ENCODE measurements around the gene AGBL4. TPM values are rescaled to one million over a fixed set of nuclear protein-coding genes. Genes with fewer than 3 reads are reported as not detected.
"Not testable (repeated sequence)": the region's sequence is repeated elsewhere in the genome, so short reads cannot be mapped to it uniquely, and the experiment has no call there.

AGBL4 gene
- total and polyA plus RNA-seq, 7 experiments from 2014 or later = 0.27 TPM; not detected in 6

DNA sequence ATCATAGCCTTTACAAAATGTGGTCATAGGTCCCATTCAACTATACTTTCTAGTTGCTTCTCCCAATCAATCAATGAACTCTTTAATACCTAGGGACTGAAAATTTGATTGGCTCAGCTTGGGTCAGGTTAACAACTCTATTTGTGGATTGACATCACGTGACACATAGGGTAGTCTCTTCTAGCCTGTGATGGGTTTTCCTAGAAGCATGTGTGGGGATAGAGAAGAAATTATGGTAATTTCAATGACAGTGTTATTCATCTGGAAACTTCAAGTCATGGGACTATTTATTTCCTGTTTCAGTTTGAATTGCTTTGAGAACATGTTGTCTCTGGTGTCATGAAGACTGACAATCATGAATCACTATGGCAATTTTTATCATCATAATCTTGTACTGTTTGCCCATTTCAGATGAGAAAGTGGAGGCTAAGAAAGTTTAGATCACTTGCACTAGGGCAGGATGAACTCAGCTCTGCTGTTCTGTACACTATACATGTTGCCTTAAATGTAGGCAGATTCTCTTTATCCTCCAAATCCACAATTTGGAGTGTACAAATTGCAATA is 717.2 kb downstream of the AGBL4 start:
- H3K27ac Mint-ChIP-seq = no peak overlapping the region
- H3K4me3 ChIP-seq (ENCODE audit: low read length) = no peak overlapping the region
- CTCF ChIA-PET = no interaction called here
- POLR2A ChIA-PET = no interaction called here
- no peaks in the 10 kb centered on the region for H3K36me3 ChIP-seq (ENCODE audit: control insufficient read depth in 2 of 3, insufficient read depth in 3 of 3, low read length in 3 of 3)
- no peak overlapping the region for H3K4me3 Mint-ChIP-seq
- H3K9me3 ChIP-seq (ENCODE audit: control insufficient read depth in 2 of 3, low read length in 3 of 3) = peaks cover 0 to 4% (median 0%) of the 10 kb centered on the region in 3 experiments
- H3K4me1 Mint-ChIP-seq = no peaks in the 10 kb centered on the region
- DNase-seq (no peak), ATAC-seq (no peak)
- peaks cover 3 to 16% (median 9%) of the 10 kb centered on the region in 11 donors for H3K9me3 Mint-ChIP-seq
- H3K27me3 Mint-ChIP-seq = peaks cover 0 to 4% (median 0%) of the 10 kb centered on the region in 5 donors
- no peaks in the 10 kb centered on the region for H3K36me3 Mint-ChIP-seq
- H3K27me3 ChIP-seq (ENCODE audit: control insufficient read depth in 2 of 2, insufficient read depth in 2 of 2, low read length in 2 of 2) = no peaks in the 10 kb centered on the region
- no peaks in the 10 kb centered on the region for H3K4me1 ChIP-seq (ENCODE audit: control insufficient read depth in 2 of 2, insufficient read depth in 2 of 2, low read length in 2 of 2)
- H3K27ac ChIP-seq (ENCODE audit: low read depth, low read length) = no peak overlapping the region
- intact Hi-C loops (cut with micrococcal nuclease) = no loop called here

- H3K27me3 ChIP-seq (ENCODE audit: control insufficient read depth in 2 of 2, insufficient read depth in 2 of 2, low read length in 2 of 2); intact Hi-C loops (cut with micrococcal nuclease); ATAC-seq: not testable (repeated sequence)
Measured at GRCh38 chr1:49302400-49302799, 721.4 kb downstream of the AGBL4 start.

DNA sequence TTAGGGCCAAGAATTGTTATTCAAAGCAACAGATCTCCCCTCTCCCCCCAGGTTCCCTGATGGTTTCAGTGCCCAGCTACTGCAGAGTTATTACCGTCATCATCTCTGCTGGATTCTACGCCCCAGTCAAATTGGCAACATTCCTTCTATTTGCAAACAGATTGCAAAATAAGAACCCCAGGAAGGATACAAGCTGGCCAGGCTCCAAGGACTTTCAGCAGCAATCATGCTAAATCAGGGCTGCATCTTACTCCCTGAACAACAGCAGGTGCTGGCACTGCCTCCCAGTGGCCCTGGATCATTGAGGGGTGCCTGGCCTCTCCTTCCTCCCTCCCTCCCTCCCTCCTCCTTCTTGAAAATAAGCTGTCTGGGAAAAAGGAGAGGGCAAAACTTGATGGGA is 725.5 kb downstream of the AGBL4 start:
- no peaks in the 10 kb centered on the region for H3K36me3 ChIP-seq (ENCODE audit: control insufficient read depth in 2 of 3, insufficient read depth in 3 of 3, low read length in 3 of 3)
- Mint-ChIP-seq H3K36me3 (no peaks in the 10 kb centered on the region), H3K9me3 (peaks cover 3 to 20% (median 8%) of the 10 kb centered on the region in 11 donors), H3K27ac (no peak overlapping the region), H3K4me3 (no peak overlapping the region), H3K4me1 (no peaks in the 10 kb centered on the region), H3K27me3 (peaks cover 0 to 9% (median 0%) of the 10 kb centered on the region in 5 donors)
- peaks cover 0 to 5% (median 0%) of the 10 kb centered on the region in 3 experiments for H3K9me3 ChIP-seq (ENCODE audit: control insufficient read depth in 2 of 3, low read length in 3 of 3)
- DNase-seq (no peak), ATAC-seq (no peak)
- no peak overlapping the region for H3K4me3 ChIP-seq (ENCODE audit: low read length)
- ChIA-PET POLR2A (no interaction called here), CTCF (no interaction called here)
- no peak overlapping the region for H3K27ac ChIP-seq (ENCODE audit: low read depth, low read length)
- H3K4me1 ChIP-seq (ENCODE audit: control insufficient read depth in 2 of 2, insufficient read depth in 2 of 2, low read length in 2 of 2) = no peaks in the 10 kb centered on the region
- no peaks in the 10 kb centered on the region for H3K27me3 ChIP-seq (ENCODE audit: control insufficient read depth in 2 of 2, insufficient read depth in 2 of 2, low read length in 2 of 2)
- intact Hi-C loops (cut with micrococcal nuclease) = no loop called here

More at GRCh38 chr1:49302400-49302799, 721.4 kb downstream of the AGBL4 start:
- H3K27me3 Mint-ChIP-seq; H3K27ac ChIP-seq (ENCODE audit: low read depth, low read length); POLR2A ChIA-PET; H3K36me3 ChIP-seq (ENCODE audit: control insufficient read depth in 2 of 3, insufficient read depth in 3 of 3, low read length in 3 of 3); H3K4me3 Mint-ChIP-seq; H3K36me3 Mint-ChIP-seq; H3K4me1 ChIP-seq (ENCODE audit: control insufficient read depth in 2 of 2, insufficient read depth in 2 of 2, low read length in 2 of 2); H3K4me1 Mint-ChIP-seq; DNase-seq; H3K27ac Mint-ChIP-seq; H3K4me3 ChIP-seq (ENCODE audit: low read length); H3K9me3 ChIP-seq (ENCODE audit: control insufficient read depth in 2 of 3, low read length in 3 of 3); CTCF ChIA-PET: not testable (repeated sequence)
- H3K9me3 Mint-ChIP-seq = peaks cover 3 to 21% (median 12%) of the 10 kb centered on the region in 11 donors

DNA sequence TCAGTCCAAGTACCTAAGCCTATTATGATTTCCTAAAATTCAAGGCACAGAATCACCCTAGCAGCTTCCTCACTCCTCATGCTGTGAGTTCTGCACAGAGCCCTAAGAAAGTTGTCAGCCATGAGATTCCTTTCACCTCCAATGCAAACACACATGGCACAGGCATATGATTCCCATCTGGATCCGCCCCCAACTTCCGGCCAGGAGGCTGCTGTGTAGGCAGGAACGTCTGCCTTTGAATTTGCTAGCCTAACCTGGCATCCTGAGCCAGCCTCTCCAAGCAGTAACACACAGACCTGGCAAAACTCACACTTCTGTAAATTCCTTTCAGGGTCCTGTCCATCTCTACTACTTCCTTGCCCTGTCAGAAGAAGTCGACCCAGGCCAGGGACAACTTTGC is 726.0 kb downstream of the AGBL4 start:
- DNase-seq (no peak), ATAC-seq (no peak)
- intact Hi-C loops (cut with micrococcal nuclease) = no loop called here
- CTCF ChIA-PET = no interaction called here
- H3K27me3 ChIP-seq (ENCODE audit: control insufficient read depth in 2 of 2, insufficient read depth in 2 of 2, low read length in 2 of 2) = no peaks in the 10 kb centered on the region
- Mint-ChIP-seq H3K27ac (peak overlapping the region in 1 of 9 donors; percentile 16), H3K27me3 (peaks cover 0 to 7% (median 0%) of the 10 kb centered on the region in 5 donors), H3K4me1 (no peaks in the 10 kb centered on the region), H3K9me3 (peaks cover 2 to 18% (median 7%) of the 10 kb centered on the region in 11 donors), H3K4me3 (no peak overlapping the region), H3K36me3 (no peaks in the 10 kb centered on the region)
- H3K27ac ChIP-seq (ENCODE audit: low read depth, low read length) = no peak overlapping the region
- no peaks in the 10 kb centered on the region for H3K4me1 ChIP-seq (ENCODE audit: control insufficient read depth in 2 of 2, insufficient read depth in 2 of 2, low read length in 2 of 2)
- no peaks in the 10 kb centered on the region for H3K36me3 ChIP-seq (ENCODE audit: control insufficient read depth in 2 of 3, insufficient read depth in 3 of 3, low read length in 3 of 3)
- POLR2A ChIA-PET = no interaction called here
- no peak overlapping the region for H3K4me3 ChIP-seq (ENCODE audit: low read length)
- H3K9me3 ChIP-seq (ENCODE audit: control insufficient read depth in 2 of 3, low read length in 3 of 3) = peaks cover 0 to 8% (median 0%) of the 10 kb centered on the region in 3 experiments

- Mint-ChIP-seq H3K4me1 (no peaks in the 10 kb centered on the region), H3K4me3 (no peak overlapping the region), H3K9me3 (peaks cover 0 to 12% (median 5%) of the 10 kb centered on the region in 11 donors), H3K27me3 (peaks cover 0 to 5% (median 0%) of the 10 kb centered on the region in 5 donors), H3K27ac (no peak overlapping the region), H3K36me3 (no peaks in the 10 kb centered on the region)
- ChIA-PET CTCF (no interaction called here), POLR2A (no interaction called here)
- Histone ChIP-seq H3K9me3 (ENCODE audit: control insufficient read depth in 2 of 3, low read length in 3 of 3) (peaks cover 0 to 13% (median 0%) of the 10 kb centered on the region in 3 experiments), H3K4me3 (ENCODE audit: low read length) (no peak overlapping the region), H3K27me3 (ENCODE audit: control insufficient read depth in 2 of 2, insufficient read depth in 2 of 2, low read length in 2 of 2) (no peaks in the 10 kb centered on the region), H3K36me3 (ENCODE audit: control insufficient read depth in 2 of 3, insufficient read depth in 3 of 3, low read length in 3 of 3) (no peaks in the 10 kb centered on the region), H3K4me1 (ENCODE audit: control insufficient read depth in 2 of 2, insufficient read depth in 2 of 2, low read length in 2 of 2) (no peaks in the 10 kb centered on the region), H3K27ac (ENCODE audit: low read depth, low read length) (no peak overlapping the region)
- intact Hi-C loops (cut with micrococcal nuclease) = no loop called here
- DNase-seq = no peak
- ATAC-seq = no peak
Measured at GRCh38 chr1:49294539-49294938, 729.2 kb downstream of the AGBL4 start.

DNA sequence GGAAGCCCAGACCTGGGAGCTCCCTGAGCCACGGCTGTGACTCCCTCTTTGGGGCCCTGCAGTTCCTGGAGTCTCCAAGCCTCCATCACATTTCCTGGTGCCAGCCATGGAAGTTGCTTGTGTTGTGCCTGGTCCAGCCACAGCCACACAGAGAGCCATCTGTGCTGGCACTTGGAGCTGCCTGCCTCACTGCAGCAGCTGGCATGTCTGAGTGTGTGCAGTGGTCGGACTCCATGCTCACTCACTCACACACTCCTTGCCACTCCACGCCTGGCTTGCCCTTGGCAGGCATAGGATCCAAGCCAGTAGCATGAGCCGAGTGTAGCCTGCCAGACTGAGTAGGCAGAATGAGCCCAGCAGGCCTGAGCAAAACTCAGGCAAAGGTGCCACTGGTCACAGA is 730.7 kb downstream of the AGBL4 start:
- H3K27me3 Mint-ChIP-seq = no peaks in the 10 kb centered on the region
- intact Hi-C loops (cut with micrococcal nuclease) = no loop called here
- POLR2A ChIA-PET = no interaction called here
- H3K36me3 Mint-ChIP-seq = no peaks in the 10 kb centered on the region
- peaks cover 0 to 13% (median 5%) of the 10 kb centered on the region in 11 donors for H3K9me3 Mint-ChIP-seq
- H3K27ac Mint-ChIP-seq = no peak overlapping the region
- Histone ChIP-seq H3K4me1 (ENCODE audit: control insufficient read depth in 2 of 2, insufficient read depth in 2 of 2, low read length in 2 of 2) (no peaks in the 10 kb centered on the region), H3K27me3 (ENCODE audit: control insufficient read depth in 2 of 2, insufficient read depth in 2 of 2, low read length in 2 of 2) (no peaks in the 10 kb centered on the region), H3K27ac (ENCODE audit: low read depth, low read length) (no peak overlapping the region), H3K9me3 (ENCODE audit: control insufficient read depth in 2 of 3, low read length in 3 of 3) (peaks cover 0 to 13% (median 0%) of the 10 kb centered on the region in 3 experiments), H3K36me3 (ENCODE audit: control insufficient read depth in 2 of 3, insufficient read depth in 3 of 3, low read length in 3 of 3) (no peaks in the 10 kb centered on the region), H3K4me3 (ENCODE audit: low read length) (no peak overlapping the region)
- H3K4me3 Mint-ChIP-seq = no peak overlapping the region
- no peak for ATAC-seq
- CTCF ChIA-PET = no interaction called here
- H3K4me1 Mint-ChIP-seq = no peaks in the 10 kb centered on the region
- DNase-seq = no peak

GRCh38 chr1:49257211-49258049 is 766.3 kb downstream of the AGBL4 start:
- H3K4me1 Mint-ChIP-seq; H3K4me3 ChIP-seq (ENCODE audit: low read length); H3K27me3 ChIP-seq (ENCODE audit: control insufficient read depth in 2 of 2, insufficient read depth in 2 of 2, low read length in 2 of 2); H3K36me3 Mint-ChIP-seq; POLR2A ChIA-PET; ATAC-seq; H3K27ac ChIP-seq (ENCODE audit: low read depth, low read length); H3K4me1 ChIP-seq (ENCODE audit: control insufficient read depth in 2 of 2, insufficient read depth in 2 of 2, low read length in 2 of 2); CTCF ChIA-PET; H3K36me3 ChIP-seq (ENCODE audit: control insufficient read depth in 2 of 3, insufficient read depth in 3 of 3, low read length in 3 of 3); H3K27me3 Mint-ChIP-seq; H3K27ac Mint-ChIP-seq; H3K4me3 Mint-ChIP-seq; H3K9me3 ChIP-seq (ENCODE audit: control insufficient read depth in 2 of 3, low read length in 3 of 3); intact Hi-C loops (cut with micrococcal nuclease): not testable (repeated sequence)
- peak in 2 of 9 donors; percentile 4 for DNase-seq
- H3K9me3 Mint-ChIP-seq = peaks cover 4 to 40% (median 14%) of the 10 kb centered on the region in 11 donors

All from naive thymus-derived CD4-positive, alpha-beta T cell (primary cell).